Measurements from ENCODE around the gene TTC38.

Gene TTC38

DNA sequence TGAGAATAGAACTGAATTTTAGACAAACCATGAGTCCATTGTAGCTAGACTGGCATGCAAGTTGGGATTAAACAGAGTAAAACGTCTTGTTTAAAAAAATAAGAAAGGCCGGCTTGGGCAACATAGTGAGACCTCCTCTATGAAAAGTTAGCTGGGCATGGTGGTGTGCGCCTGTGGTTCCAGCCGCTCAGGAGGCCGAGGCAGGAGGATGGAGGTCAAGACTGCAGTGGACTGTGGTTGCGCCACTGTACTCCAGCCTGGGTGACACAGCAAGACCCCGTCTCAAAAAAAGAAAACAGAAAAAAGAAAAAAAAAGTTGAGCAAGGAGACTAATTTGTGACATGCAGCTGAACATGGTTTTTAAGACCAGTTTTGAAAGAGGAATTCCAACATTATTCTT, 41.2 kb upstream of the TTC38 start:
- TF ChIP-seq, protein P1, sequence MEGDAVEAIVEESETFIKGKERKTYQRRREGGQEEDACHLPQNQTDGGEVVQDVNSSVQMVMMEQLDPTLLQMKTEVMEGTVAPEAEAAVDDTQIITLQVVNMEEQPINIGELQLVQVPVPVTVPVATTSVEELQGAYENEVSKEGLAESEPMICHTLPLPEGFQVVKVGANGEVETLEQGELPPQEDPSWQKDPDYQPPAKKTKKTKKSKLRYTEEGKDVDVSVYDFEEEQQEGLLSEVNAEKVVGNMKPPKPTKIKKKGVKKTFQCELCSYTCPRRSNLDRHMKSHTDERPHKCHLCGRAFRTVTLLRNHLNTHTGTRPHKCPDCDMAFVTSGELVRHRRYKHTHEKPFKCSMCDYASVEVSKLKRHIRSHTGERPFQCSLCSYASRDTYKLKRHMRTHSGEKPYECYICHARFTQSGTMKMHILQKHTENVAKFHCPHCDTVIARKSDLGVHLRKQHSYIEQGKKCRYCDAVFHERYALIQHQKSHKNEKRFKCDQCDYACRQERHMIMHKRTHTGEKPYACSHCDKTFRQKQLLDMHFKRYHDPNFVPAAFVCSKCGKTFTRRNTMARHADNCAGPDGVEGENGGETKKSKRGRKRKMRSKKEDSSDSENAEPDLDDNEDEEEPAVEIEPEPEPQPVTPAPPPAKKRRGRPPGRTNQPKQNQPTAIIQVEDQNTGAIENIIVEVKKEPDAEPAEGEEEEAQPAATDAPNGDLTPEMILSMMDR (conservative IDR thresholded peaks at IDR 0.05; ENCODE audit: control insufficient read depth, insufficient read depth, low read depth, low read length) = no peak
- no peak overlapping the region for H3K4me3 ChIP-seq (ENCODE audit: control insufficient read depth, low read depth, low read length)
- no peak for DNase-seq (ENCODE audit: low read depth)

DNA sequence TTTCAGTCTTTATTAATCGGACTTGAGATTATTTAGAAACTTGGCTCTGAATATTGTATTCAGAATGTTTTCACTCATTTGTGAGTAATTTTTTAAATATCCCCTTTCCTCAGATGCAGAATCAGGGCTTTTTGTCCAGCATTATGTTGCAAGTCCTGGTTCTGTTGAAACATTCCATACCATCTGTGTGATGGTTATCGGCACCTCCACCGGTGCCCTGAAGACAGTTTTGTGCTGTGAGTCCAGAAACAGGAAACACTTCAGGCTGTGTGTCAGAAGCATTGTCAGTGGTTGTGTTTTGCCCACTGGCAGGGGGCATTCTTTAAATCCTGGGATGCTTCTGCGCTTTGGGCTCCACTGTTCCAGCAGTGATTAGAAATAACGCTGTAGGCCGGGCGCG, 38.1 kb upstream of the TTC38 start:
- TF ChIP-seq, protein P1 (conservative IDR thresholded peaks at IDR 0.05; ENCODE audit: control insufficient read depth, insufficient read depth, low read depth, low read length) = no peak
- peak; percentile 31 for DNase-seq (ENCODE audit: low read depth)
- no peak overlapping the region for H3K4me3 ChIP-seq (ENCODE audit: control insufficient read depth, low read depth, low read length)

DNA sequence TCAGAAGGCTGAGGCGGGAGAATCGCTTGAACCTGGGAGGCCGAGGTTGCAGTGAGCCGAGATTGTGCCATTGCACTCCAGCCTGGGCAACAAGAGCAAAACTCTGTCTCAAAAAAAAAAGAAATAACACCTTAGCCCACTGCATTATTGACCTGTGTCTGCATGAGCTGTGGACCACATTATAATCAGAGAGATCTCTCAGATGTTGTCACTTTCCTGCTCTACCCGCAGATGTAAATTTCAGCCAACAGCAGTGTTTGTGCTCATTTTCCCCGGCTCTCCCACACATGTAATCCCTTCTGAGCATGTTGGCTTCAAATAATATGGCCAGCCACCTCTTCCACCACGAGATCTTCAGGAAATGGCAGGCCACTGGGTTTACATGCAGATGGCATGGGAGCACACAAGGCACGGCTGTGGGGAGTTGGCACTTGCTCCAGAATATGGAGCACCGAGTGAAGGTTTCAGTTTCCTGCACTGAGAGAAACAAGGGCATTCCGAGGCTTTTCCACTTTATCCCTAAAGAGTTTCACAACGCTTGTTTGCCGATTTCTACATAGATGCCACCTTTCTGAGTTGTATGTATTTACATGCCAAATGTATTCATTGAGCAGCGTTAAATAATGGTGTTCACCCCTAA, 37.4 kb upstream of the TTC38 start:
- no peak overlapping the region for H3K4me3 ChIP-seq (ENCODE audit: control insufficient read depth, low read depth, low read length)
- TF ChIP-seq, protein P1 (conservative IDR thresholded peaks at IDR 0.05; ENCODE audit: control insufficient read depth, insufficient read depth, low read depth, low read length) = no peak
- no peak for DNase-seq (ENCODE audit: low read depth)

DNA sequence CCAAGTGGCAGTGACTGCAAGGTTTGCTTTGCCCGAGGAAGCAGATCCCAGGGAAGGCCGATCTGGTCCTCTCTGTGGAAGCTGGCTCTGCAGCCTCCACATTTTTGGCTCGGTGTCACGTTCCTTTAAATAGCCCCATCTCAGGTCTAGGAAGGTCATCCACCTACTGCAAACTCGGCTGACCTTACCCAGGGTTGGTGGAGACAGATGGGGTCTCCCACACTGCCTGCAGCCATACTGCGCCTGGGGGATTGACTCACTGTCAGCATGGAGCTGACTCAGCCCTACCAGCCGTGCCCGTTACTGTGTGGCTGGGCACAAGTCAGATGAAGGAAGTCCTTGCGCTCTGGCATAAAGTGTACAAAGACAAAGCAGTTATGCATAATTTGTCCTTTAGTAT, 34.6 kb upstream of the TTC38 start:
- no peak overlapping the region for H3K4me3 ChIP-seq (ENCODE audit: control insufficient read depth, low read depth, low read length)
- peak; percentile 47 for DNase-seq (ENCODE audit: low read depth)
- TF ChIP-seq, protein P1 (conservative IDR thresholded peaks at IDR 0.05; ENCODE audit: control insufficient read depth, insufficient read depth, low read depth, low read length) = no peak

DNA sequence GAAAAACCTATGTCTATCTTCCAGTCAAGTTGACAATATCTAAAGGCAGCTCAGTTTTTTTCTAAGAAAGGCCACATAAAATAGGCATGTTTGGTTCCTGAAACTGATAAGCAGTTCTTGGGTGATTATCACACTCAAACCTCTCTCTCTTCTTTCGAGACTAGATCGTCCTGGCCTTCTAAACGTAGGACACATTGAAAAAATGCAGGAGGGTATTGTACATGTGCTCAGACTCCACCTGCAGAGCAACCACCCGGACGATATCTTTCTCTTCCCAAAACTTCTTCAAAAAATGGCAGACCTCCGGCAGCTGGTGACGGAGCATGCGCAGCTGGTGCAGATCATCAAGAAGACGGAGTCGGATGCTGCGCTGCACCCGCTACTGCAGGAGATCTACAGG, 32.8 kb upstream of the TTC38 start:
- no peak for DNase-seq (ENCODE audit: low read depth)
- H3K4me3 ChIP-seq (ENCODE audit: control insufficient read depth, low read depth, low read length) = no peak overlapping the region
- TF ChIP-seq, protein P1 (conservative IDR thresholded peaks at IDR 0.05; ENCODE audit: control insufficient read depth, insufficient read depth, low read depth, low read length) = no peak

DNA sequence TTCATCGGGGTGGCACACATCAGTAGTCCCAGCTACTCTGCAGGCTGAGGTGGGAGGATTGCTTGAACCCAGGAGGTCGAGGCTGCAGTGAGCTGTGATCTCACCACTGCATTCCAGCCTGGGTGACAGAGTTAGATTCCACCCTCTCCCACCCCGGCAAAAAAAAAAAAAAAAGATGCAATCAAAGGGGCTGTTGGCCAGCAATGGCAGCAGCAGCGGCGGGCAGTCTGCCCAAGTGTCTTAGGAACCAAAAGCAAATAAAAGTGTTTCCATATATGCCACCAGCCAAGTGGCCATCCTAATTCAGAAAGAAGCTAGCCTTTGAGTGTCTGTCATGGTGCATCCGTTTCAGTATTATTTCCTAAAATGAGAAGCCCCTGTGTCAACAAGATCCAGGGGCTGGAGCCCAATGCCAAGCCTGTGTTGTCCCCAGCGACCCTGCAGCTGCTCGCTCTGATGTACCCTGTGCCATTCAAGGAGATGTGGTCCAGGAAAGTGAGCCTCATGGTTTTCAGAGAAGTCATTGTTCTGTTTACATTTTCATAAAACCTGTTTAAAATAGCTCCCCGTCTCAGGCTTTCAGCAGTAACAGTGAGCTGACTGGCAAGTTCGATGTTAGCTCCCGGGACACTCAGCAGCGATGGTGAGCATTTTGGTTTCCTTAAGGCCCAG, 30.2 kb upstream of the TTC38 start:
- no peak overlapping the region for H3K4me3 ChIP-seq (ENCODE audit: control insufficient read depth, low read depth, low read length)
- no peak for DNase-seq (ENCODE audit: low read depth)
- TF ChIP-seq, protein P1 (conservative IDR thresholded peaks at IDR 0.05; ENCODE audit: control insufficient read depth, insufficient read depth, low read depth, low read length) = no peak
